GM21360 (cell line): ENCODE results near the gene ZYX.
"Not testable (repeated sequence)": the region's sequence is repeated elsewhere in the genome, so short reads cannot be mapped to it uniquely, and the experiment has no call there.

ENCODE experiments used
- ATAC-seq: cut with Tn5 transposase; IDR thresholded peaks from one replicate; pipeline ENCODE4 v1.9.1; 2021; ENCODE audit warnings: mild to moderate bottlenecking, moderate library complexity; ENCODE audit not compliant: unreplicated experiment

Gene ZYX

DNA sequence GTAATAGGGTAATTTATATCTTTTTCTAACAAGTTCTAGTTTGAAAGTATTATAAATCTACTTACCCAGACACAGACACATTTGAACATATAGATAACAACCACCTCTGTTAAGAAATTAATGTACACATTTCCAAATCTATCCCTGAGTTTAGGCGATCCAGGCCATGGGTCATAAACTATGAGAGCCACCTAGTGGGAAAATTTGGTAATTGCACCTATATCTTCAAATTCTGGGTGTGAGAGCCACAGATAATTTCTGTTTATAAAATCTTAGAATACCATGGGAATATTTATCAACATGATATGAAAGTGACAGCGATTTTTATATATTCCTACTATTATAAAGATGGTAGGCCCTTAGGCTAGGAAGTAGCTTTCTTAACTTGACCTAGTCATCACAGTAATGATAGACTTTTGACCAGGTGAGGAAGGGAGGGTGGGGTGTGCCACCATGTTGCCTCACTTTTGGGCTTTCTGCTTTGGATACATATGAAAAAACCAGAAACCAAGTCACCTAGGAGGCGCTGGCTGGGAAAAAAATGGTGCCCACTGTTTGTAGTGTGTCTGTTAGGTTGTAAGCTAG, 35.5 kb downstream of the ZYX start:
- no peak for ATAC-seq

- no peak for ATAC-seq
Observed at GRCh38 chr7:143417734-143418383, 36.7 kb downstream of the ZYX start.

- no peak for ATAC-seq
Observed at GRCh38 chr7:143418681-143419458, 37.7 kb downstream of the ZYX start.

DNA sequence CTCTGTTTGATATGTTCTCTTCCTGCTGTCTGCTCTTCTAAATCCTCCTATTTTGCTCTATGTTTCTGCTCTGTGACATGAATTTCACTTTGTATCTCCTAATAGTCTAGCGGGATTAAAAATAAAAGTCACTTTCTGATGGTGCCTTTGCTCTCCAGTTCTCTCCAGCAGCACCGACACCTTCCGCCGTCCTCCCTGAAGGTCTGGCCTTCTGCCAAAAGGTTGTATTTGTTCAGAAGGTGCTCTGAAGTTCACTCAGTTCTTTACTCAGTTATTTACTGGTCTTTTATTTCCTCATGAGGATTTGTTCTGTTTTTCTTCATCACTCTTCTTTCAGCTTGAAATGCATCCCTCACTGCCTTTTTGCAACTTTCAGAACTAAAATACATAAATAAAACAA, 38.7 kb downstream of the ZYX start:
- no peak for ATAC-seq

DNA sequence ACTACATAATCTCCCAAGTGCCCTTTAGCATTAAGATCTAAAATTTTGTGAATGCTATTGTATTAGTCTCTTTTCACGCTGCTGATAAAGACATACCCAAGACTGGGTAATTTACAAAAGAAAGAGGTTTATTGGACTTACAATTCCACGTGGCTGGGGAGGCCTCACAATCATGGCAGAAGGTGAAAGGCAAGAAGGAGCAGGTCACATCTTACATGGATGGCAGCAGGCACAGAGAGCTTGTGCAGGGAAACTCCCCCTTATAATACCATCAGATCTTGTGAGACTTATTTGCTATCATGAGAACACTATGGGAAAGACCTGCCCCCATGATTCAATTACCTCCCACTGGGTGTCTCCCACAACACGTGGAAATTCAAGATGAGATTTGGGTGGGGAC, 39.5 kb downstream of the ZYX start:
- ATAC-seq = not testable (repeated sequence)

DNA sequence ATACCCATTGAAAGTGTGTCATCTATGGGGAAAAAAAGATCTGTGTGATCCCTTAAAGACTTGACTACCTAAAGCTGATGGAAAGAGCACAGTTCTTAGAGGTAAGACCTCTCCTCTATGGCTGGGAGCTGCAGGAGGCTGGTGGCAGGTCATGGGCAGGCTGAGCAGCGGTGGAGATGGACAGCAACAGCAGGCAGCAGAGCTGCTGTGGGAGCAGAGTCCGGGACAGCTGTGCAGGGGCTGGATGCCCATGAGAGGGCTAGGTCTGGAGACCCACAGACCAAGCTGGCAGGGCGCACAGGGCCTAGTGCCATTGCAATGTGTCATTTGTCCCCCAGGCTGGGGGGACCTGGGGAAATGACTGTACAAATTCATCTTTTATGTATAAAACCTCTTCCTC, 40.9 kb downstream of the ZYX start:
- ATAC-seq = no peak

DNA sequence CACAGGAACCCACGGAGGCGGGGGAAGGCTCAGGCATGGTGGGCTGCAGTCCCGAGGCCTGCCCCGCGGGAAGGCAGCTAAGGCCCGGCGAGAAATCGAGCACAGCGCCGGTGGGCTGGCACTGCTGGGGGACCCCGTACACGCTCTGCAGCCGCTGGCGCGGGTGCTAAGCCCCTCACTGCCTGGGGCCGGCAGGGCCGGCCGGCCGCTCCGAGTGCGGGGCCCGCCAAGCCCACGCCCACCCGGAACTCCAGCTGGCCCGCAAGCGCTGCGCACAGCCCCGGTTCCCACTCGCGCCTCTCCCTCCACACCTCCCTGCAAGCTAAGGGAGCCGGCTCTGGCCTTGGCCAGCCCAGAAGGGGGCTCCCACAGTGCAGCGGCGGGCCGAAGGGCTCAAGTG, 43.3 kb downstream of the ZYX start:
- ATAC-seq = not testable (repeated sequence)

DNA sequence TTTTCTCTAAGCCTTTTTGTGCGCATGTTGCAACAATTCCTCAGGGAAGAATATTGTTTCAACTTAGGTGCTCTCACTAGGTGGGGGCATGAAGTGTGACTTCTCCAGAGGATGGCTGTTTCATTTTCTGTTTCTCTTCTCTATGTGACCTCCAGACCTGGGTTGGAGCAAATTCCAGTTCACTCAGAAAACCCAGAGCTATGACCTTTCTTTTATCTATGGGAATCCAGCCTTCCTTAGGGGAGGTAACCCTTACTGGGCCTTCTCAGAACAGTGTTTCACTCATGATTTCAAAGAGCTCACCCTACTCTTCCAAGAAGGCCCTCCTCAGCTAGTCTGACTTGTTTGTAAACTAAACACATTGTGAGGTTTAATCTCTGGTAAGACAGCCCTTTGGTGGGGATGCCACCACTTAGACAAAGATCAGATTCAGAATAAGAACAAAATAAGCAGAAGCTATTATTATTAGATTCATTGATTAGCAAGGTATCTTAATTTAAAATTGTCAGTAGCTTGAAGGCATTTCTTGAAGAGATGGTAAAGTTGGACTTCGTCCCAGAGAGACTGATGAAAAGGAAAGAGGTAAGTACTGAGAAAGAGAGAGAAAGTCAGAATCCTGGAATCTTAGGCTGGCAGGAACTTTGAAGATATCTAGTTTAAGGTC, 45.5 kb downstream of the ZYX start:
- ATAC-seq = no peak

GRCh38 chr7:143429770-143430698, 48.9 kb downstream of the ZYX start:
- ATAC-seq = no peak

DNA sequence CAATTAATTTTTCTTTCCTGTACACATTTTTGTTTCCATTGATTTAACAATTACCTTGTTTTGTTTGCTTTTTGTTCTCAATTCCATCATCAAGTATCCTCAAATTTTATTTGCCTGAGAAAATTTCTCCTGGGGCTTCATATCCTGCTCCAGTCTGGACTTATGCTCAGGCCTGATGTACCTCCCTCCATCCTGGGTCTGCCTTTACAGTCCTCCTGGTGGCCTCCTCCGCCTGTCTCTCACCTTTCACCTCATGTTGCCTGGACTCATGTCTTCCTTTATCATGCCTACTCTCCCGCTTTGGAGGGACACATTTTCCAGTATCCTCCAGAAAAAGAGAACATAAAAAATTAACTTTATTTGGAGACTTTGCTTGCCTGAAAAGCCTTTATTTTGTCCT, 50.0 kb downstream of the ZYX start:
- no peak for ATAC-seq

- no peak for ATAC-seq
Observed at GRCh38 chr7:143433759-143434158, 52.6 kb downstream of the ZYX start.

- ATAC-seq = no peak
Observed at GRCh38 chr7:143434660-143435059, 53.5 kb downstream of the ZYX start.

GRCh38 chr7:143435266-143435665, 54.1 kb downstream of the ZYX start:
- no peak for ATAC-seq

GRCh38 chr7:143436325-143436946, 55.3 kb downstream of the ZYX start:
- ATAC-seq = peak; percentile 53

DNA sequence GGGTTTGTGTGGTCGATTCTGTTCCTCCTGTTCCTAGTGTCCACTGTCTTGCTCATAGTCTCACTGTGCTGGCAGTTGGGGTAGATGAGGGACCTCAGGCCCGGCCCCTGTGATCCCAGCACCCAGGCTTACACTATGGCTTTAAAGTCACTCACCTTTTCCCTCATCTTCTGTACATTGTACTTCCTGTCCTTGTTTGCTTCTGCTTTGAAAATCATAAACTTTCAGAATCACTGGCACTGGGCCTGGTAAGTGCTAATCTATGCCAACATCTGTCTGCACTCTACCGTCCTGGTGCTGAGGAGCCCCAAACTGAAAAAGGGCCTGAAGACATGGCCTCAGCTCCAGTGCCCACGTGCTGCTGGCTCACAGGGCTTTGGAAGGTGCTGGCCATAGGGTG, 56.4 kb downstream of the ZYX start:
- peak; percentile 40 for ATAC-seq

GRCh38 chr7:143439866-143440265, 58.7 kb downstream of the ZYX start:
- no peak for ATAC-seq
